Body of pancreas (tissue), 4 donors: Measurements from ENCODE around the gene VPS35L. TPM values are rescaled to one million over a fixed set of nuclear protein-coding genes. Genes with fewer than 3 reads are reported as not detected.
A peak's percentile ranks its signal among the peaks of the same experiment; 100 is the strongest.

Experiments
- ATAC-seq: fragments of 150-250 bp; one replicate; pipeline ENCODE4 v1.9.1; 2016
- DNase-seq, 4 donors: peaks; one replicate each; pipeline ENCODE4 v3.0.0-alpha.2; 2019
- H3K27ac ChIP-seq, 4 donors: fragments of 200-600 bp; sonication (generic); 1 replicate in 3 of 4; 2 replicates in 1 of 4; pipeline versions ENCODE4 v1.5.1 to v1.6.1; 2016 to 2019; ENCODE audit warnings: mild to moderate bottlenecking in 1 of 4, mixed read lengths in 1 of 4, moderate library complexity in 1 of 4
- H3K27me3 ChIP-seq, 2 donors: fragments of 200-600 bp; sonication (generic); one replicate each; pipeline ENCODE4 v1.6.0; 2016; ENCODE audit warnings: mild to moderate bottlenecking in 1 of 2
- H3K36me3 ChIP-seq, 2 donors: fragments of 200-600 bp; sonication (generic); replicated peaks in 1 of 2; 2 replicates each; pipeline ENCODE4 v1.5.1; 2016; ENCODE audit warnings: low read depth in 2 of 2; ENCODE audit not compliant: insufficient read depth in 1 of 2
- H3K4me1 ChIP-seq: fragments of 200-600 bp; sonication (generic); one replicate; pipeline ENCODE4 v1.6.0; 2016
- H3K4me3 ChIP-seq, 2 donors: fragments of 200-600 bp; sonication (generic); 1 replicate in 1 of 2; 2 replicates in 1 of 2; pipeline ENCODE4 v1.5.1; 2016 to 2019
- H3K9me3 ChIP-seq, 3 donors: fragments of 200-600 bp; sonication (generic); 1 replicate in 2 of 3; 2 replicates in 1 of 3; pipeline ENCODE4 v1.5.1; 2016
- POLR2A ChIP-seq, 3 donors: fragments of 450-650 bp; IDR thresholded peaks; one replicate each; pipeline ENCODE4 v1.6.1; 2016; ENCODE audit warnings: antibody characterized with exemption in 3 of 3, mild to moderate bottlenecking in 2 of 3
- WGBS, 2 donors: methylation state at CpG; one replicate each; pipeline ENCODE4 v1.1.5; 2017; 5-methylcytosine and 5-hydroxymethylcytosine counted together
- intact Hi-C: fragments of 100-400 bp; cut with DNase I; formaldehyde crosslinking; loops from one replicate; pipeline ENCODE4 v1.15.1; 2023
- total RNA-seq, 2 donors: library from RNA; depleted of rRNA; stranded (reverse); fragments of >200 nt; gene quantifications; one replicate each; pipeline ENCODE4 v1.1.0, GENCODE V29; 2016
- TF ChIP-seq, protein P1 (sequence below), 7 experiments: fragments of 450-650 bp in 4 of 7; fragments of 200-600 bp in 3 of 7; sonication (generic) in 3 of 7; IDR thresholded peaks; one replicate each; pipeline ENCODE4 v1.5.1; 2016 to 2019; ENCODE audit warnings: antibody characterized with exemption in 7 of 7

VPS35L gene
- total RNA-seq, 2 donors from 2014 or later: 25.4 to 31.6 TPM

GRCh38 chr16:19513377-19514053 lies 42.0 kb upstream of the VPS35L start:
- Histone ChIP-seq H3K4me1 (no peaks in the 10 kb centered on the region), H3K27ac (peak overlapping the region in 1 of 4 donors; percentile 45)
- no peak for ATAC-seq

GRCh38 chr16:19515757-19516156 lies 39.7 kb upstream of the VPS35L start:
- H3K4me3 ChIP-seq: no peak overlapping the region
- intact Hi-C loops: no loop called here
- no peak overlapping the region for H3K27ac ChIP-seq
- peaks cover 11% of the 10 kb centered on the region for H3K4me1 ChIP-seq
- ATAC-seq (no peak), DNase-seq (no peak)
- TF ChIP-seq, protein P1, sequence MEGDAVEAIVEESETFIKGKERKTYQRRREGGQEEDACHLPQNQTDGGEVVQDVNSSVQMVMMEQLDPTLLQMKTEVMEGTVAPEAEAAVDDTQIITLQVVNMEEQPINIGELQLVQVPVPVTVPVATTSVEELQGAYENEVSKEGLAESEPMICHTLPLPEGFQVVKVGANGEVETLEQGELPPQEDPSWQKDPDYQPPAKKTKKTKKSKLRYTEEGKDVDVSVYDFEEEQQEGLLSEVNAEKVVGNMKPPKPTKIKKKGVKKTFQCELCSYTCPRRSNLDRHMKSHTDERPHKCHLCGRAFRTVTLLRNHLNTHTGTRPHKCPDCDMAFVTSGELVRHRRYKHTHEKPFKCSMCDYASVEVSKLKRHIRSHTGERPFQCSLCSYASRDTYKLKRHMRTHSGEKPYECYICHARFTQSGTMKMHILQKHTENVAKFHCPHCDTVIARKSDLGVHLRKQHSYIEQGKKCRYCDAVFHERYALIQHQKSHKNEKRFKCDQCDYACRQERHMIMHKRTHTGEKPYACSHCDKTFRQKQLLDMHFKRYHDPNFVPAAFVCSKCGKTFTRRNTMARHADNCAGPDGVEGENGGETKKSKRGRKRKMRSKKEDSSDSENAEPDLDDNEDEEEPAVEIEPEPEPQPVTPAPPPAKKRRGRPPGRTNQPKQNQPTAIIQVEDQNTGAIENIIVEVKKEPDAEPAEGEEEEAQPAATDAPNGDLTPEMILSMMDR (IDR thresholded peaks at IDR 0.05): no peak
- TF ChIP-seq POLR2A (IDR thresholded peaks at IDR 0.05): no peak
- H3K27me3 ChIP-seq: no peaks in the 10 kb centered on the region
- 79 to 89% methylated on average over 2 of the region's 2 CpGs for WGBS, 2 donors
- H3K36me3 ChIP-seq: no peaks in the 10 kb centered on the region
- H3K9me3 ChIP-seq: no peaks in the 10 kb centered on the region

More at GRCh38 chr16:19513377-19514053, 42.0 kb upstream of the VPS35L start:
- Histone ChIP-seq H3K4me3 (no peak overlapping the region), H3K9me3 (no peaks in the 10 kb centered on the region), H3K36me3 (peaks cover 0 to 3% of the 10 kb centered on the region in 2 donors), H3K27me3 (no peaks in the 10 kb centered on the region)
- DNase-seq: no peak
- no peak for TF ChIP-seq POLR2A (IDR thresholded peaks at IDR 0.05)
- TF ChIP-seq, protein P1 (IDR thresholded peaks at IDR 0.05): no peak
- WGBS, 2 donors: 72 to 81% methylated on average over 4 of the region's 4 CpGs
- intact Hi-C loops: no loop called here

GRCh38 chr16:19517424-19518089 lies 37.9 kb upstream of the VPS35L start:
- Histone ChIP-seq H3K4me3 (no peak overlapping the region), H3K4me1 (peaks cover 18% of the 10 kb centered on the region), H3K27ac (no peak overlapping the region), H3K27me3 (no peaks in the 10 kb centered on the region), H3K36me3 (no peaks in the 10 kb centered on the region), H3K9me3 (no peaks in the 10 kb centered on the region)
- ATAC-seq (no peak), DNase-seq (no peak)
- intact Hi-C loops: no loop called here
- 79 to 83% methylated on average over 8 of the region's 8 CpGs for WGBS, 2 donors
- TF ChIP-seq POLR2A (IDR thresholded peaks at IDR 0.05): no peak
- TF ChIP-seq, protein P1 (IDR thresholded peaks at IDR 0.05): no peak

DNA sequence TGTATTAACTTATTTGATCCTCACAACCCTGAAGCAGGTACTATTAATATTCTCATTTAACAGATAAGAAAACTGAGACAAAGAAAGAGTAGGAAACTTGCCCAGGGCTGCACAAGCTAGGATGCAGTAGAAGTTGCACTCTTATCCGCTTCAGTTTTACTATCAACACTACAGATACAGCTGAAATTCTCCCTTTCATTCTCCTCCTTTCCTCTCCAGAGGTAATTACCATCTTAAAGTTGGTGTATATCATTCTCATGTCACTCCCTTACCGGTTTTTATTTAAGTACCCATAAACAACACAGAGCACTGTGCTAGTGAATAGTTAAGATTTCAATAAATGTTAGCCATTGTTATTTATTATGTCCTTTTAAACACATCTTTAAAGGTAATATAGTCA lies 37.1 kb upstream of the VPS35L start:
- H3K27me3 ChIP-seq: no peaks in the 10 kb centered on the region
- H3K4me1 ChIP-seq: peaks cover 21% of the 10 kb centered on the region
- no peaks in the 10 kb centered on the region for H3K36me3 ChIP-seq
- TF ChIP-seq, protein P1 (IDR thresholded peaks at IDR 0.05): no peak
- no peak for TF ChIP-seq POLR2A (IDR thresholded peaks at IDR 0.05)
- H3K4me3 ChIP-seq: no peak overlapping the region
- no peaks in the 10 kb centered on the region for H3K9me3 ChIP-seq
- WGBS, 2 donors: 63 to 70% methylated on average over 2 of the region's 2 CpGs
- no peak overlapping the region for H3K27ac ChIP-seq
- DNase-seq (no peak), ATAC-seq (no peak)
- intact Hi-C loops: no loop called here
